Heart right ventricle (tissue), 16 donors: ENCODE data around the gene SCYGR2. TPM values are rescaled to one million over a fixed set of nuclear protein-coding genes. Genes with fewer than 3 reads are reported as not detected.

Source experiments
- ATAC-seq, 8 donors: fragments of 200-7000 bp; cut with Tn5 transposase; one replicate each; pipeline ENCODE4 v1.9.1; 2020; ENCODE audit warnings: mild to moderate bottlenecking in 8 of 8, moderate library complexity in 8 of 8, moderate number of reproducible peaks in 1 of 8
- DNase-seq, 2 donors: peaks; one replicate each; pipeline ENCODE4 v3.0.0-alpha.2; 2020
- H3K27ac ChIP-seq, 10 donors: fragments of 200-600 bp; sonication (generic) in 2 of 10; one replicate each; pipeline versions ENCODE4 v1.5.0 to v1.8.0; 2020 to 2022; ENCODE audit warnings: mild to moderate bottlenecking in 3 of 10
- H3K27me3 ChIP-seq, 7 donors: fragments of 200-600 bp; one replicate each; pipeline ENCODE4 v1.8.0; 2021 to 2022; ENCODE audit warnings: mild to moderate bottlenecking in 2 of 7
- H3K36me3 ChIP-seq, 9 donors: fragments of 200-600 bp; sonication (generic) in 1 of 9; one replicate each; pipeline versions ENCODE4 v1.5.0 to v1.8.0; 2020 to 2022; ENCODE audit warnings: mild to moderate bottlenecking in 2 of 9
- H3K4me1 ChIP-seq, 9 donors: fragments of 200-600 bp; sonication (generic) in 1 of 9; one replicate each; pipeline versions ENCODE4 v1.5.0 to v1.8.0; 2020 to 2022; ENCODE audit warnings: mild to moderate bottlenecking in 4 of 9
- H3K4me3 ChIP-seq, 10 donors: fragments of 200-600 bp; sonication (generic) in 2 of 10; one replicate each; pipeline versions ENCODE4 v1.5.0 to v1.8.0; 2020 to 2022; ENCODE audit warnings: mild to moderate bottlenecking in 7 of 10, moderate library complexity in 2 of 10
- H3K9me3 ChIP-seq, 11 donors: fragments of 200-600 bp in 10 of 11; sonication (generic) in 2 of 11; one replicate each; pipeline versions ENCODE4 v1.5.0 to v1.8.0; 2013 to 2022; ENCODE audit warnings: mild to moderate bottlenecking in 2 of 11, control low read depth in 1 of 11, moderate library complexity in 1 of 11
- WGBS, 2 donors: extraction: QIAGEN DNeasy Blood & Tissue Kit; methylation state at CpG; one replicate each; pipeline ENCODE4 v1.1.7; 2013; ENCODE audit warnings: inconsistent platforms in 1 of 2; 5-methylcytosine and 5-hydroxymethylcytosine counted together
- intact Hi-C, 10 donors: fragments of 100-400 bp; cut with DNase I; formaldehyde crosslinking; loops; one replicate each; pipeline versions ENCODE4 v1.11.1 to v1.14.2; 2022
- polyA plus RNA-seq, 2 donors: library from polyadenylated mRNA; stranded (reverse); fragments of 200-250 nt; gene quantifications; one replicate each; pipeline ENCODE4 v1.2.3, GENCODE V29; 2013
- total RNA-seq, 10 donors: library from RNA; stranded (reverse); fragmentation: NEBNext Ultra II Directional in 3 of 10; extraction: Animal tissue kit (Norgen Biotek cat#: 25700) in 3 of 10; gene quantifications; one replicate each; pipeline versions ENCODE4 v1.2.1 to v1.2.4, GENCODE V29; 2021 to 2023
- TF ChIP-seq, protein P1 (sequence below), 9 donors: fragments of 200-600 bp; sonication (generic) in 2 of 9; IDR thresholded peaks; one replicate each; pipeline versions ENCODE4 v1.5.0 to v1.8.0; 2021 to 2022; ENCODE audit warnings: antibody characterized with exemption in 9 of 9, mild to moderate bottlenecking in 5 of 9, moderate library complexity in 1 of 9
- donor health status: Arrhythmogenic right ventricular cardiomyopathy.
- donor health status: ischemic (EF 13 %, LVEDD 7.1; RV severe dilation, severe dysfunction).
- donor health status: healthy with polysubstance abuse.
- donor health status: DM: no; HTN: yes; CAD: no.
- donor health status: DM: no; HTN: no; CAD: no.
- donor health status: ischemic (EF 25% LVEDD 6.9; RV normal size, moderate dysfunction).
- donor health status: ischemic (EF 25% LVEDD 5.7; RV mildly dilated, moderate dysfunction).
- donor health status: healthy.
- donor health status: DM: yes; HTN: yes; CAD: no.
- donor health status: Ischemic cardiomyopathy.
- donor health status: ischemic (EF 35%, LVEDD 5.7; RV mildly dilated, moderate dysfunction).
- donor health status: nonischemic (EF 11% LVEDD 7.7; RV severe dilation, severe dysfunction).
- donor health status: DM: yes; HTN: yes; CAD: no.
- donor health status: PGD.
- donor health status: ischemic (EF 29% LVEDD 5.4; RV normal size, mild dysfunction).
- donor health status: nonischemic (EF 23%, LVEDD 6.1; RV moderate dilation, normal function).

SCYGR2 gene
- total and polyA plus RNA-seq, 12 donors, result not detected

- 94 to 95% methylated on average over 2 of the region's 2 CpGs for WGBS, 2 donors
- intact Hi-C loops, result no loop called here
- DNase-seq, result no peak
Observed at GRCh38 chr2:227568852-227569169, 29.9 kb upstream of the SCYGR2 start.

DNA sequence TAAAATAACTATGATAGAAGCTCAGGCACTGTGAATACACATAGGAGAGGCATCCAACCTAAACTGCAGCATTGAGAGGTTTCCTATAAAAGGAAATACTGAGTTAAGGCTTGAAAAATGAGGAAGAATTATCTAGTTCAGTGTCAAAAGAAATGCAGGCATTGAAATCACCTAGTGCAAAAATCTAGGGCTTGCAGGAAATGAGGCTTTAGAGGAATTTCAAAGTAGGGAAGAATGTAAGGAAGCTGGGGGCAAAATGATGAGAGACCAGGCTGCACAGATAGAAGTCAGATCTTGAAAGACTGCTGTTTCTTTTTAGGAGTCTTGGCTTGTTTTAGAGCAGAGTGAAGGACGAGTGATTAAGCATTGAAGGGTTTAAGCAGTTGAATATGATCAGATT is 28.1 kb upstream of the SCYGR2 start:
- intact Hi-C loops, result no loop called here
- H3K9me3 ChIP-seq, result no peaks in the 10 kb centered on the region
- H3K27me3 ChIP-seq, result peaks cover 0 to 3% (median 0%) of the 10 kb centered on the region in 7 donors
- H3K36me3 ChIP-seq, result peaks cover 0 to 1% (median 0%) of the 10 kb centered on the region in 9 donors
- no peak overlapping the region for H3K4me3 ChIP-seq
- no peak for ATAC-seq
- H3K27ac ChIP-seq, result no peak overlapping the region
- TF ChIP-seq, protein P1, sequence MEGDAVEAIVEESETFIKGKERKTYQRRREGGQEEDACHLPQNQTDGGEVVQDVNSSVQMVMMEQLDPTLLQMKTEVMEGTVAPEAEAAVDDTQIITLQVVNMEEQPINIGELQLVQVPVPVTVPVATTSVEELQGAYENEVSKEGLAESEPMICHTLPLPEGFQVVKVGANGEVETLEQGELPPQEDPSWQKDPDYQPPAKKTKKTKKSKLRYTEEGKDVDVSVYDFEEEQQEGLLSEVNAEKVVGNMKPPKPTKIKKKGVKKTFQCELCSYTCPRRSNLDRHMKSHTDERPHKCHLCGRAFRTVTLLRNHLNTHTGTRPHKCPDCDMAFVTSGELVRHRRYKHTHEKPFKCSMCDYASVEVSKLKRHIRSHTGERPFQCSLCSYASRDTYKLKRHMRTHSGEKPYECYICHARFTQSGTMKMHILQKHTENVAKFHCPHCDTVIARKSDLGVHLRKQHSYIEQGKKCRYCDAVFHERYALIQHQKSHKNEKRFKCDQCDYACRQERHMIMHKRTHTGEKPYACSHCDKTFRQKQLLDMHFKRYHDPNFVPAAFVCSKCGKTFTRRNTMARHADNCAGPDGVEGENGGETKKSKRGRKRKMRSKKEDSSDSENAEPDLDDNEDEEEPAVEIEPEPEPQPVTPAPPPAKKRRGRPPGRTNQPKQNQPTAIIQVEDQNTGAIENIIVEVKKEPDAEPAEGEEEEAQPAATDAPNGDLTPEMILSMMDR (IDR thresholded peaks at IDR 0.05), result no peak
- no peak for DNase-seq
- peaks cover 0 to 10% (median 0%) of the 10 kb centered on the region in 9 donors for H3K4me1 ChIP-seq
- WGBS, 2 donors, result 29 to 37% methylated on average over 1 of the region's 1 CpG

More at GRCh38 chr2:227568852-227569169, 29.9 kb upstream of the SCYGR2 start:
- no peak for ATAC-seq
- Histone ChIP-seq H3K36me3 (peaks cover 0 to 9% (median 0%) of the 10 kb centered on the region in 9 donors), H3K27me3 (no peaks in the 10 kb centered on the region), H3K27ac (no peak overlapping the region), H3K4me1 (peaks cover 0 to 10% (median 0%) of the 10 kb centered on the region in 9 donors), H3K9me3 (no peaks in the 10 kb centered on the region), H3K4me3 (no peak overlapping the region)
- TF ChIP-seq, protein P1 (IDR thresholded peaks at IDR 0.05), result no peak

GRCh38 chr2:227576110-227576509 is 22.6 kb upstream of the SCYGR2 start:
- intact Hi-C loops, result no loop called here
- H3K4me1 ChIP-seq, result no peaks in the 10 kb centered on the region
- H3K27me3 ChIP-seq, result peaks cover 0 to 11% (median 0%) of the 10 kb centered on the region in 7 donors
- H3K27ac ChIP-seq, result no peak overlapping the region
- ATAC-seq (no peak), DNase-seq (no peak)
- H3K9me3 ChIP-seq, result no peaks in the 10 kb centered on the region
- H3K4me3 ChIP-seq, result no peak overlapping the region
- no peaks in the 10 kb centered on the region for H3K36me3 ChIP-seq
- TF ChIP-seq, protein P1 (IDR thresholded peaks at IDR 0.05), result no peak

- Histone ChIP-seq H3K9me3 (peaks cover 0 to 1% (median 0%) of the 10 kb centered on the region in 11 donors), H3K36me3 (no peaks in the 10 kb centered on the region), H3K27ac (no peak overlapping the region), H3K27me3 (peaks cover 0 to 11% (median 0%) of the 10 kb centered on the region in 7 donors), H3K4me1 (no peaks in the 10 kb centered on the region), H3K4me3 (no peak overlapping the region)
- TF ChIP-seq, protein P1 (IDR thresholded peaks at IDR 0.05), result no peak
- WGBS, 2 donors, result 67 to 71% methylated on average over 2 of the region's 2 CpGs
- DNase-seq (no peak), ATAC-seq (no peak)
- intact Hi-C loops, result no loop called here
Observed at GRCh38 chr2:227576812-227577211, 21.9 kb upstream of the SCYGR2 start.
